Vein endothelial cell (primary cell): ENCODE results near the gene TMEM106A. TPM values are rescaled to one million over a fixed set of nuclear protein-coding genes. Genes with fewer than 3 reads are reported as not detected.

Experiments
- small RNA-seq: library from RNA; depleted of rRNA; stranded (forward); fragments of <200 nt; gene quantifications from one replicate; pipeline ENCODE3, GENCODE V24; 2012
- total RNA-seq: library from RNA; depleted of rRNA; stranded (reverse); fragments of >200 nt; gene quantifications from 2 replicates; pipeline ENCODE4 v1.2.3, GENCODE V29; 2012

TMEM106A gene
- total RNA-seq, result 7.4 and 9.8 TPM in 2 replicates

GRCh38 chr17:43211480-43212402, at the start of gene TMEM106A:
Gene TMEM106A, plus strand, starts transcription at chr17:43211875. Its CDS starts 1,167 bp downstream, at chr17:43213042.

GRCh38 chr17:43170766-43171585, 40.7 kb upstream of the TMEM106A start, which contains the start of gene NBR1:
Gene NBR1, plus strand, starts transcription at chr17:43171214. Its CDS starts 4,586 bp downstream, at chr17:43175800.

GRCh38 chr17:43228020-43228782, 16.5 kb downstream of the TMEM106A start, which contains the start of gene CCDC200:
Gene CCDC200, minus strand, starts transcription at chr17:43228623. Its CDS starts 69 bp downstream, at chr17:43228554.

GRCh38 chr17:43233877-43234276, 22.2 kb downstream of the TMEM106A start, which contains the start of gene RNU2-1:
Gene RNU2-1, minus strand, starts transcription at chr17:43233977.

Small RNA genes within 50 kb of the gene (small RNA-seq; reads per million reads assigned to genes)
- gene AC060780.2 (not detected), gene AC060780.3 (not detected), gene RF00004 (not detected), gene RNU2-1 (not detected)

Other genes with a start within 250 kb of the TMEM106A start
- 12.9 and 17.6 TPM in 2 replicates for gene AARSD1, start 247.4 kb upstream of the TMEM106A start, total RNA-seq
- 0.33 and 0.38 TPM in 2 replicates for gene PTGES3L, start 231.8 kb upstream of the TMEM106A start, total RNA-seq
- 10.2 and 11.8 TPM in 2 replicates for gene RUNDC1, start 231.3 kb upstream of the TMEM106A start, total RNA-seq
- gene RPL27, start 213.5 kb upstream of the TMEM106A start, total RNA-seq, result 1,055 and 1,604 TPM in 2 replicates
- 7.8 and 10.5 TPM in 2 replicates for gene IFI35, start 205.1 kb upstream of the TMEM106A start, total RNA-seq
- 345 and 356 TPM in 2 replicates for gene VAT1, start 189.5 kb upstream of the TMEM106A start, total RNA-seq
- under 0.01 and 0.10 TPM in 2 replicates for gene RND2, start 186.6 kb upstream of the TMEM106A start, total RNA-seq
- 5.2 and 16.0 TPM in 2 replicates for gene BRCA1, start 86.5 kb upstream of the TMEM106A start, total RNA-seq
- 84.2 and 92.1 TPM in 2 replicates for gene NBR1, start 40.7 kb upstream of the TMEM106A start, total RNA-seq
- gene CCDC200, start 16.7 kb downstream of the TMEM106A start, total RNA-seq, result not detected in 2 replicates
- not detected in 2 replicates for gene RNU2-1, start 22.1 kb downstream of the TMEM106A start, total RNA-seq
- gene ARL4D, start 187.1 kb downstream of the TMEM106A start, total RNA-seq, result 1.1 and 1.6 TPM in 2 replicates